GM23248 (cell line): ENCODE data around the gene TMCC2.

ENCODE experiments used
- EZH2 ChIP-seq: fragments of 200-600 bp; sonication (generic); IDR thresholded peaks from 2 replicates; pipeline ENCODE4 v1.6.1; 2018; ENCODE audit warnings: antibody characterized with exemption, mild to moderate bottlenecking; ENCODE audit not compliant: insufficient read depth, poor library complexity, severe bottlenecking
- EZH2phosphoT487 ChIP-seq: fragments of 200-600 bp; sonication (generic); IDR thresholded peaks from 2 replicates; pipeline ENCODE4 v1.6.1; 2018; ENCODE audit warnings: antibody characterized with exemption, moderate library complexity, mild to moderate bottlenecking, low read depth; ENCODE audit not compliant: insufficient read depth

- TF ChIP-seq EZH2 (no peak), EZH2phosphoT487 (no peak)
These were observed 94.2 kb downstream of the TMCC2 start for GRCh38 chr1:205321959-205322283.
